Esophagus squamous epithelium (tissue), 5 donors: ENCODE data around the gene STAT5B. TPM values are rescaled to one million over a fixed set of nuclear protein-coding genes. Genes with fewer than 3 reads are reported as not detected.

Experiments used
- DNase-seq: peaks from one replicate; lab custom pipeline; 2025; lab: John Stamatoyannopoulos, UW
- H3K27ac ChIP-seq, 4 donors: fragments of 200-600 bp; sonication (generic); one replicate each; pipeline ENCODE4 v1.5.1; 2016 to 2019; ENCODE audit warnings: mild to moderate bottlenecking in 1 of 4
- H3K27me3 ChIP-seq, 4 donors: fragments of 200-600 bp; sonication (generic); 1 replicate in 3 of 4; 2 replicates in 1 of 4; pipeline versions ENCODE4 v1.5.1 to v1.6.0; 2017 to 2021; ENCODE audit warnings: antibody characterized with exemption in 1 of 4
- H3K36me3 ChIP-seq, 3 donors: fragments of 200-600 bp; sonication (generic); one replicate each; pipeline ENCODE4 v1.5.1; 2016 to 2019
- H3K4me1 ChIP-seq, 3 donors: fragments of 200-600 bp; sonication (generic); one replicate each; pipeline ENCODE4 v1.5.1; 2017 to 2019
- H3K4me3 ChIP-seq, 4 donors: fragments of 200-600 bp; sonication (generic); 1 replicate in 3 of 4; 2 replicates in 1 of 4; pipeline ENCODE4 v1.5.1; 2016 to 2019; ENCODE audit warnings: mild to moderate bottlenecking in 2 of 4, moderate library complexity in 1 of 4
- H3K9me3 ChIP-seq, 3 donors: fragments of 200-600 bp; sonication (generic); one replicate each; pipeline ENCODE4 v1.5.1; 2016 to 2019
- POLR2A ChIP-seq, 4 donors: fragments of 450-650 bp; IDR thresholded peaks; one replicate each; pipeline ENCODE4 v1.6.1; 2017; ENCODE audit warnings: antibody characterized with exemption in 4 of 4, mild to moderate bottlenecking in 4 of 4, moderate library complexity in 3 of 4
- WGBS, 2 donors: methylation state at CpG; one replicate each; pipeline ENCODE4 v1.1.5; 2018; 5-methylcytosine and 5-hydroxymethylcytosine counted together
- intact Hi-C: fragments of 100-400 bp; cut with DNase I; formaldehyde crosslinking; loops from one replicate; pipeline ENCODE4 v1.15.0; 2022
- total RNA-seq, 4 donors: library from RNA; depleted of rRNA; stranded (reverse); fragments of >200 nt; gene quantifications; one replicate each; pipeline ENCODE4 v1.1.0, GENCODE V29; 2016
- TF ChIP-seq, protein P1 (sequence below), 6 experiments: fragments of 450-650 bp in 4 of 6; fragments of 200-600 bp in 2 of 6; sonication (generic) in 2 of 6; IDR thresholded peaks; one replicate each; pipeline ENCODE4 v1.5.1; 2016 to 2019; ENCODE audit warnings: antibody characterized with exemption in 6 of 6, mild to moderate bottlenecking in 4 of 6, moderate library complexity in 4 of 6
- donor health status: DM: yes; HTN: yes; CAD: no.

STAT5B gene
- total RNA-seq, 4 donors from 2014 or later: 17.9 to 57.6 (median 19.5) TPM

DNA sequence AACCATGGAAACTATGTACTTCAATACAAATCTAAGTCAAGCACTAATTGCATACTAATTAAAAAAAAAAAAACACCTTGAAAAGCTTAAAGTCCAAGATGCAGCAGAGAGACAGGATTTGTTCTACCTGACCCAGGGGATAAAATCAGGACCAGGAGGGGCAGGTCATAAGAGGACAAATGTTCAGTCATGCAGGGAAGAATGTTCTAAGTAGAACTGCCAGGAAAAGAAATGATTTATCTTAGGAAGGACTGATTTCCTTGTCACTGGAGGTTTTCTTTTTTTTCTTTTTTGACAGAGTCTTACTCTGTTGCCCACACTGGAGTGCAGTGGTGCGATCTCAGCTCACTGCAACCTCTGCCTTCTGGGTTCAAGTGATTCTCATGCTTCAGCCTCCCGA, 72.8 kb downstream of the STAT5B start:
- intact Hi-C loops: no loop called here
- Histone ChIP-seq H3K36me3 (peaks cover 0 to 90% (median 16%) of the 10 kb centered on the region in 3 donors), H3K27me3 (no peaks in the 10 kb centered on the region), H3K27ac (no peak overlapping the region), H3K4me1 (no peaks in the 10 kb centered on the region), H3K4me3 (no peak overlapping the region), H3K9me3 (no peaks in the 10 kb centered on the region)
- WGBS, 2 donors: 94 to 95% methylated on average over 2 of the region's 2 CpGs
- no peak for TF ChIP-seq POLR2A (IDR thresholded peaks at IDR 0.05)
- TF ChIP-seq, protein P1, sequence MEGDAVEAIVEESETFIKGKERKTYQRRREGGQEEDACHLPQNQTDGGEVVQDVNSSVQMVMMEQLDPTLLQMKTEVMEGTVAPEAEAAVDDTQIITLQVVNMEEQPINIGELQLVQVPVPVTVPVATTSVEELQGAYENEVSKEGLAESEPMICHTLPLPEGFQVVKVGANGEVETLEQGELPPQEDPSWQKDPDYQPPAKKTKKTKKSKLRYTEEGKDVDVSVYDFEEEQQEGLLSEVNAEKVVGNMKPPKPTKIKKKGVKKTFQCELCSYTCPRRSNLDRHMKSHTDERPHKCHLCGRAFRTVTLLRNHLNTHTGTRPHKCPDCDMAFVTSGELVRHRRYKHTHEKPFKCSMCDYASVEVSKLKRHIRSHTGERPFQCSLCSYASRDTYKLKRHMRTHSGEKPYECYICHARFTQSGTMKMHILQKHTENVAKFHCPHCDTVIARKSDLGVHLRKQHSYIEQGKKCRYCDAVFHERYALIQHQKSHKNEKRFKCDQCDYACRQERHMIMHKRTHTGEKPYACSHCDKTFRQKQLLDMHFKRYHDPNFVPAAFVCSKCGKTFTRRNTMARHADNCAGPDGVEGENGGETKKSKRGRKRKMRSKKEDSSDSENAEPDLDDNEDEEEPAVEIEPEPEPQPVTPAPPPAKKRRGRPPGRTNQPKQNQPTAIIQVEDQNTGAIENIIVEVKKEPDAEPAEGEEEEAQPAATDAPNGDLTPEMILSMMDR (IDR thresholded peaks at IDR 0.05): no peak
- DNase-seq: no peak

DNA sequence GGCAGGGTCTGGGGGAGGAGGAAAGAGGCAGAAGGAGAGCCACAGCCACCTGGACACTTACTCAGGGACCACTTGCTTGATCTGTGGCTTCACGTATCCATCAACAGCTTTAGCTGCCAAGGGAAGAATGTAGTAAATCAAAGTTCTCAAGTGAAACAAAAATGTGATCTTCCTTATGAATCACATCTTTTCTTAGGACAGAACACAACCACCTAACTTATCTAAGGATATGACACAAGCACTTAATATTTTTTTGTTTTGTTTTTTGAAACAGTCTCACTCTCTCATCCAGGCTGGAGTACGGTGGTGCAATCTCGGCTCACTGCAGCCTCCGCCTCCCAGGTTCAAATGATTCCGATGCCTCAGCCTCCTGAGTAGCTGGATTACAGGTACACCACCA, 73.5 kb downstream of the STAT5B start:
- 96 to 98% methylated on average over 5 of the region's 5 CpGs for WGBS, 2 donors
- peaks cover 0 to 83% (median 16%) of the 10 kb centered on the region in 3 donors for H3K36me3 ChIP-seq
- no peak overlapping the region for H3K27ac ChIP-seq
- no peak for DNase-seq
- no peaks in the 10 kb centered on the region for H3K4me1 ChIP-seq
- intact Hi-C loops: no loop called here
- H3K27me3 ChIP-seq: no peaks in the 10 kb centered on the region
- no peak overlapping the region for H3K4me3 ChIP-seq
- H3K9me3 ChIP-seq: no peaks in the 10 kb centered on the region
- TF ChIP-seq POLR2A (IDR thresholded peaks at IDR 0.05): no peak
- TF ChIP-seq, protein P1 (IDR thresholded peaks at IDR 0.05): no peak

DNA sequence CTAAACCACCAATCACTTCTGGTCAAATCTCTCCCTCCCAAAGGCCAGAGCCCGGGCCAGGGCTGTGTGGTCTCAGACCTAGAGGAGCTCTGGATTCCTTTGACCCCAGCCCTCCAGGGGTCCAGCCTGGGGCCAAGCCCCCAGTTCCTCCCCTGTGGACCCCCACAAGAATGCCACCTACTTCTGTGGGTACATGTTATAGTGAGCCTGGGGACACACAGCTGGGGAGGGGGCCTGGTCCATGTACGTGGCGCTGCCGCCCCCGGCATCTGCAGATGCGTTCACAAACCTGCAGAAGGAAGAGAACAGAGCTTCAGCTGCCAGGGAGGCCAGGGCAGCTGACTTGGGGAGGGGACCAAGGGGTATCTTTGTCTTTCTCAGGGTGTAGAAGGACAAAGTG, 74.0 kb downstream of the STAT5B start:
- TF ChIP-seq, protein P1 (IDR thresholded peaks at IDR 0.05): no peak
- TF ChIP-seq POLR2A (IDR thresholded peaks at IDR 0.05): no peak
- intact Hi-C loops: no loop called here
- peaks cover 0 to 78% (median 16%) of the 10 kb centered on the region in 3 donors for H3K36me3 ChIP-seq
- no peak for DNase-seq
- 100% methylated on average over 1 of the region's 6 CpGs; no CpG with 5 or more reads in 1 of the 2 donors for WGBS, 2 donors
- no peaks in the 10 kb centered on the region for H3K9me3 ChIP-seq
- no peaks in the 10 kb centered on the region for H3K27me3 ChIP-seq
- no peak overlapping the region for H3K4me3 ChIP-seq
- no peak overlapping the region for H3K27ac ChIP-seq
- no peaks in the 10 kb centered on the region for H3K4me1 ChIP-seq

DNA sequence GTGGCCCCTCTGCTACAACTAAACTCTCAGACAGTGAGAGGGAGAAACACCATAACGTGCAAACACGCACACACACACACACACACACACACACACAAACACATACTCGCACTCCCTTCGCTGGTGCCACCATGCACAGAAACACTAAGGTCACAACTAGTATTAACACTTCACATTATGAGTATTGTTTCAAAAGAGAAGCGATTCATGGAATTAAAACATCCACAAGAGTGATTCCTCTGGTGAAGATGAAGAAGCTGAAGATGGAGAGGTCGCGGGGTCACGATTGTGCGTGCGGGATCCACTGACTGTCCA, 74.8 kb downstream of the STAT5B start:
- WGBS, 2 donors: 89 to 90% methylated on average over 10 of the region's 10 CpGs
- no peak overlapping the region for H3K27ac ChIP-seq
- no peaks in the 10 kb centered on the region for H3K4me1 ChIP-seq
- no peaks in the 10 kb centered on the region for H3K9me3 ChIP-seq
- intact Hi-C loops: no loop called here
- no peak for DNase-seq
- H3K4me3 ChIP-seq: no peak overlapping the region
- H3K36me3 ChIP-seq: peaks cover 0 to 71% (median 16%) of the 10 kb centered on the region in 3 donors
- TF ChIP-seq POLR2A (IDR thresholded peaks at IDR 0.05): no peak
- TF ChIP-seq, protein P1 (IDR thresholded peaks at IDR 0.05): no peak
- H3K27me3 ChIP-seq: no peaks in the 10 kb centered on the region

DNA sequence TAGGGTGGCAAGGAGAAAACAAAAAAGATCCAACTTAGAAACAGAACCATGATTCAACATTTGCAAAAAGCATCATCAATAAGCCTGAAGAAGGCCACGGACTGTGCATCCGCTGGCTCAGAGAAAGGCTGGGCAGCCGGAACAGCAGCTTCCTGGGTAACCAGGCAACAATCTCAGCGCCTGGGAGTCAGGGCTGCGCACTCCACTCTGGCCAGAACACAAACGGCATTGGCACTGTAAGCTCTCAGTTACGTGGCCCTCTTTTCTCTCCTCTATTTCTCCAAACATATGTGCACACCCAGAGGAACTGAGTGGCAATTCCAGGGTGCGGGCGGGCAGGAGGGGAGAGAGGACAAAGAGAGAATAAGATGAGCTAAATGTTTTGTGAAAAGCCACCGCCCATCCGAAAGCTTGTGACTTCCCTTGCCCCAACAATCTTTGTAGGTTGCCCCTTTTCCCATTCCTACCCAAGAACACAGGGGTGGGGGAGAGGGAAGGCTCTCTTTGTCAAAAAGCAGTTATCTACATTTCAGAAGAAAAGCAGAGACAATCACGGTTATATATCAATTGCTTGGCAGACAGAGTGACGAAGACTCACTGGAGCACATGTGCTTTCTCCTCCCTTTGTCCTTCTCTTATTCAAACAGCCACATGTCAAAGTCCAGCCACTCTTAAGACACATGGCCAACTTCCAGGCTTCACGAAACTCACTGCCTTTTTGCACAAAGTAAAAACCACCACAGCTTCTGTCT, 75.3 kb downstream of the STAT5B start:
- TF ChIP-seq, protein P1 (IDR thresholded peaks at IDR 0.05): no peak
- no peak for TF ChIP-seq POLR2A (IDR thresholded peaks at IDR 0.05)
- DNase-seq: no peak
- H3K36me3 ChIP-seq: peaks cover 0 to 65% (median 16%) of the 10 kb centered on the region in 3 donors
- H3K4me1 ChIP-seq: no peaks in the 10 kb centered on the region
- no peak overlapping the region for H3K4me3 ChIP-seq
- H3K9me3 ChIP-seq: no peaks in the 10 kb centered on the region
- intact Hi-C loops: no loop called here
- no peaks in the 10 kb centered on the region for H3K27me3 ChIP-seq
- 77 to 79% methylated on average over 14 of the region's 14 CpGs for WGBS, 2 donors
- H3K27ac ChIP-seq: no peak overlapping the region
